Keratinocyte (primary cell): ENCODE data around the gene TSPAN2. TPM values are rescaled to one million over a fixed set of nuclear protein-coding genes. Genes with fewer than 3 reads are reported as not detected.

Source experiments
- DNase-seq: peaks from one replicate; pipeline ENCODE4 v3.0.0-alpha.2; 2011; ENCODE audit warnings: low read depth, missing footprints, low spot score
- FAIRE-seq: peaks from 2 replicates; lab custom pipeline; 2011; peaks lifted over from hg19 to GRCh38; lab: Jason Lieb, UNC
- H2AFZ ChIP-seq: 2 replicates; pipeline ENCODE4 v1.6.0; 2012; ENCODE audit warnings: low read length, control low read depth, inconsistent platforms; ENCODE audit not compliant: control insufficient read depth
- H3K27ac ChIP-seq: 2 replicates; pipeline ENCODE4 v1.5.1; 2011; ENCODE audit warnings: low read length; ENCODE audit not compliant: control insufficient read depth, insufficient read depth
- H3K27me3 ChIP-seq: 3 replicates; pipeline ENCODE4 v1.6.0; 2011; ENCODE audit warnings: low read length; ENCODE audit not compliant: control insufficient read depth, insufficient read depth; ENCODE audit errors: extremely low read depth
- H3K36me3 ChIP-seq, 2 experiments: 2 replicates in 1 of 2; 3 replicates in 1 of 2; pipeline ENCODE4 v1.5.1; 2011; ENCODE audit warnings: low read length in 2 of 2, mild to moderate bottlenecking in 1 of 2; ENCODE audit not compliant: control insufficient read depth in 2 of 2, insufficient read depth in 2 of 2; ENCODE audit errors: extremely low read depth in 1 of 2
- H3K4me1 ChIP-seq: 3 replicates; pipeline ENCODE4 v1.5.1; 2011; ENCODE audit warnings: low read length; ENCODE audit not compliant: control insufficient read depth, insufficient read depth; ENCODE audit errors: extremely low read depth
- H3K4me2 ChIP-seq: 3 replicates; pipeline ENCODE4 v1.6.0; 2011; ENCODE audit warnings: low read depth, low read length; ENCODE audit not compliant: control insufficient read depth, insufficient read depth; ENCODE audit errors: extremely low read depth
- H3K4me3 ChIP-seq, 3 experiments: fragments of 200-600 bp in 1 of 3; sonication (generic) in 1 of 3; 2 replicates in 2 of 3; 3 replicates in 1 of 3; pipeline ENCODE4 v1.5.1; 2011 to 2016; ENCODE audit warnings: low read length in 3 of 3, mild to moderate bottlenecking in 3 of 3, control low read depth in 2 of 3, inconsistent platforms in 1 of 3, low read depth in 1 of 3, mixed read lengths in 1 of 3, mixed run types in 1 of 3, moderate library complexity in 1 of 3; ENCODE audit not compliant: control insufficient read depth in 2 of 3, insufficient read depth in 2 of 3; ENCODE audit errors: extremely low read depth in 1 of 3
- H3K79me2 ChIP-seq: 2 replicates; pipeline ENCODE4 v1.6.0; 2012; ENCODE audit warnings: low read length; ENCODE audit not compliant: control insufficient read depth, insufficient read depth
- H3K9ac ChIP-seq: 3 replicates; pipeline ENCODE4 v1.6.0; 2011; ENCODE audit warnings: low read length; ENCODE audit not compliant: control insufficient read depth, insufficient read depth; ENCODE audit errors: extremely low read depth
- H3K9me1 ChIP-seq: 3 replicates; pipeline ENCODE4 v1.6.0; 2011; ENCODE audit warnings: low read length; ENCODE audit not compliant: control insufficient read depth, insufficient read depth; ENCODE audit errors: extremely low read depth
- H3K9me3 ChIP-seq: 2 replicates; pipeline ENCODE4 v1.5.1; 2012; ENCODE audit warnings: low read depth, low read length; ENCODE audit not compliant: control insufficient read depth
- H4K20me1 ChIP-seq: 3 replicates; pipeline ENCODE4 v1.6.0; 2011; ENCODE audit warnings: low read length; ENCODE audit not compliant: control insufficient read depth, insufficient read depth; ENCODE audit errors: extremely low read depth
- CTCF ChIP-seq, 3 experiments: IDR thresholded peaks in 1 of 3; conservative IDR thresholded peaks in 1 of 3; optimal IDR thresholded peaks in 1 of 3; 2 replicates in 2 of 3; 3 replicates in 1 of 3; pipeline versions ENCODE3 to v1.5.1; 2011; ENCODE audit warnings: low read length in 3 of 3, mild to moderate bottlenecking in 3 of 3, moderate library complexity in 2 of 3, control low read depth in 1 of 3, inconsistent platforms in 1 of 3; ENCODE audit not compliant: insufficient read depth in 2 of 3; ENCODE audit errors: extremely low read depth in 1 of 3
- EZH2 ChIP-seq: IDR thresholded peaks from one replicate; pipeline ENCODE4 v1.6.1; 2012; ENCODE audit warnings: inconsistent platforms, mild to moderate bottlenecking, low read length, moderate library complexity
- dilution Hi-C: fragments of 300-500 bp; cut with MboI; formaldehyde crosslinking; loops from one replicate; pipeline ENCODE4 v1.7.0; 2020; ENCODE audit warnings: low sequenced_read_pairs; ENCODE audit not compliant: extremely low pct_ligation_motif_present
- polyA plus RNA-seq, 5 experiments: library from polyadenylated mRNA; depleted of rRNA in 3 of 5; stranded (reverse) in 3 of 5; stranded (forward) in 1 of 5; unstranded in 1 of 5; fragments of >200 nt; gene quantifications; 1 replicate in 1 of 5; 2 replicates in 3 of 5; 3 replicates in 1 of 5; pipeline versions ENCODE4 v1.2.1 to v1.2.3, GENCODE V29; 2011 to 2012; ENCODE audit warnings: missing spikeins in 2 of 5, low read depth in 1 of 5, low replicate concordance in 1 of 5

TSPAN2 gene
- polyA plus RNA-seq, 1 donor (not counting 4 experiments of a cell fraction or from before 2014, with no cell fraction given): 0.37 TPM

- no peaks in the 10 kb centered on the region for H3K79me2 ChIP-seq
- no peak overlapping the region for H3K27ac ChIP-seq
- H3K36me3 ChIP-seq: no peaks in the 10 kb centered on the region
- H3K9me3 ChIP-seq: no peaks in the 10 kb centered on the region
- H2AFZ ChIP-seq: no peak overlapping the region
- TF ChIP-seq CTCF (optimal IDR thresholded peaks at IDR 0.05 in 1 of 3, IDR thresholded peaks at IDR 0.05 in 1 of 3, conservative IDR thresholded peaks at IDR 0.05 in 1 of 3; ENCODE audit: extremely low read depth in 1 of 3, insufficient read depth in 2 of 3, low read length in 3 of 3) (no peak), EZH2 (no peak)
- H3K4me2 ChIP-seq: no peak overlapping the region
- H4K20me1 ChIP-seq: no peaks in the 10 kb centered on the region
- FAIRE-seq (no peak), DNase-seq (no peak)
- no peak overlapping the region for H3K4me3 ChIP-seq
- H3K9ac ChIP-seq: no peak overlapping the region
- peaks cover 3% of the 10 kb centered on the region for H3K4me1 ChIP-seq
- dilution Hi-C loops: no loop called here
- no peaks in the 10 kb centered on the region for H3K9me1 ChIP-seq
- peaks cover 7% of the 10 kb centered on the region for H3K27me3 ChIP-seq
These were observed 1.7 kb upstream of the TSPAN2 start for GRCh38 chr1:115090956-115091355.

- no peak for TF ChIP-seq CTCF (optimal IDR thresholded peaks at IDR 0.05 in 1 of 3, IDR thresholded peaks at IDR 0.05 in 1 of 3, conservative IDR thresholded peaks at IDR 0.05 in 1 of 3; ENCODE audit: extremely low read depth in 1 of 3, insufficient read depth in 2 of 3, low read length in 3 of 3)
- TF ChIP-seq EZH2: no peak
- Histone ChIP-seq H3K4me1 (peaks cover 3% of the 10 kb centered on the region), H4K20me1 (no peaks in the 10 kb centered on the region), H3K4me3 (no peak overlapping the region), H3K9me3 (no peaks in the 10 kb centered on the region), H3K27me3 (peaks cover 7% of the 10 kb centered on the region), H3K36me3 (no peaks in the 10 kb centered on the region), H3K79me2 (no peaks in the 10 kb centered on the region), H3K9ac (no peak overlapping the region), H3K9me1 (no peaks in the 10 kb centered on the region), H3K4me2 (no peak overlapping the region), H2AFZ (no peak overlapping the region), H3K27ac (no peak overlapping the region)
- dilution Hi-C loops: no loop called here
- FAIRE-seq: no peak
- DNase-seq: no peak
These were observed 1.2 kb upstream of the TSPAN2 start for GRCh38 chr1:115090540-115090939.
